GM19397 (cell line): ENCODE measurements around the gene LAMTOR4.
"Not testable (repeated sequence)": the region's sequence is repeated elsewhere in the genome, so short reads cannot be mapped to it uniquely, and the experiment has no call there.

Experiments used
- ATAC-seq: cut with Tn5 transposase; IDR thresholded peaks from one replicate; pipeline ENCODE4 v1.9.1; 2021; ENCODE audit warnings: mild to moderate bottlenecking, moderate library complexity; ENCODE audit not compliant: unreplicated experiment

Gene LAMTOR4

GRCh38 chr7:100122067-100122466, 26.7 kb upstream of the LAMTOR4 start:
- no peak for ATAC-seq

GRCh38 chr7:100122568-100122967, 26.1 kb upstream of the LAMTOR4 start:
- ATAC-seq, result no peak

- no peak for ATAC-seq
These were observed 24.2 kb upstream of the LAMTOR4 start for GRCh38 chr7:100124301-100125230.

GRCh38 chr7:100126239-100126930, 22.3 kb upstream of the LAMTOR4 start:
- ATAC-seq, result no peak

GRCh38 chr7:100126931-100127865, 21.5 kb upstream of the LAMTOR4 start, which contains the start of gene MBLAC1:
Gene MBLAC1, plus strand, starts transcription at chr7:100126967. Its CDS starts 429 bp downstream, at chr7:100127396.
- ATAC-seq, result peak; percentile 65

- ATAC-seq, result no peak
These were observed 20.7 kb upstream of the LAMTOR4 start for GRCh38 chr7:100127866-100128636.

- no peak for ATAC-seq
These were observed 20.1 kb upstream of the LAMTOR4 start for GRCh38 chr7:100128637-100128963.

- not testable (repeated sequence) for ATAC-seq
These were observed 18.5 kb upstream of the LAMTOR4 start for GRCh38 chr7:100130220-100130607.

GRCh38 chr7:100130608-100131453, 17.9 kb upstream of the LAMTOR4 start:
- no peak for ATAC-seq

- ATAC-seq, result no peak
These were observed 16.6 kb upstream of the LAMTOR4 start for GRCh38 chr7:100132126-100132525.

- ATAC-seq, result no peak
These were observed 16.0 kb upstream of the LAMTOR4 start for GRCh38 chr7:100132697-100133151.

- ATAC-seq, result no peak
These were observed 10.6 kb upstream of the LAMTOR4 start for GRCh38 chr7:100137851-100138760.

- no peak for ATAC-seq
These were observed 7.2 kb upstream of the LAMTOR4 start for GRCh38 chr7:100141555-100141949.

GRCh38 chr7:100142461-100142860, 6.3 kb upstream of the LAMTOR4 start:
- no peak for ATAC-seq

- not testable (repeated sequence) for ATAC-seq
These were observed 2.4 kb upstream of the LAMTOR4 start for GRCh38 chr7:100146350-100146749.

- ATAC-seq, result no peak
These were observed 1.4 kb upstream of the LAMTOR4 start for GRCh38 chr7:100147278-100147677.

GRCh38 chr7:100148225-100148558, 526 bp upstream of the LAMTOR4 start:
- ATAC-seq, result no peak

GRCh38 chr7:100152404-100152803, 3.7 kb downstream of the LAMTOR4 start:
- no peak for ATAC-seq
